ENCODE data around the gene TECTA. TPM values are rescaled to one million over a fixed set of nuclear protein-coding genes. Genes with fewer than 3 reads are reported as not detected.

TECTA gene
- total and polyA plus RNA-seq, 2 donors (not counting 1 experiment from before 2014, with no cell fraction given): 0.30 to 0.33 TPM

- Histone ChIP-seq H4K20me1 (ENCODE audit: control insufficient read depth, extremely low read depth, insufficient read depth, low read length) (no peaks in the 10 kb centered on the region), H3K4me2 (ENCODE audit: extremely low read depth, insufficient read depth, low read length) (no peak overlapping the region), H3K9me3 (ENCODE audit: control insufficient read depth, insufficient read depth, low read depth, low read length) (no peaks in the 10 kb centered on the region), H3K27me3 (ENCODE audit: control insufficient read depth, insufficient read depth, low read length) (no peaks in the 10 kb centered on the region), H3K9ac (ENCODE audit: insufficient read depth, low read length) (no peak overlapping the region), H3K36me3 (ENCODE audit: control insufficient read depth, insufficient read depth, low read length) (no peaks in the 10 kb centered on the region), H3K4me1 (ENCODE audit: control insufficient read depth, extremely low read depth, insufficient read depth, low read length) (no peaks in the 10 kb centered on the region), H2AFZ (ENCODE audit: low read length) (no peak overlapping the region), H3K79me2 (ENCODE audit: control insufficient read depth, insufficient read depth, low read length) (no peaks in the 10 kb centered on the region), H3K4me3 (replicated peaks in 1 of 4; ENCODE audit: control extremely low read depth in 1 of 4, insufficient read depth in 1 of 4, low read depth in 3 of 4, low read length in 4 of 4) (no peak overlapping the region), H3K27ac (ENCODE audit: insufficient read depth, low read length) (no peak overlapping the region)
- DNase-seq (ENCODE audit: low read depth in 2 of 2): no peak
- no peak for TF ChIP-seq EZH2 (IDR thresholded peaks at IDR 0.05; ENCODE audit: low read length, missing control alignments)
- no peak for TF ChIP-seq CTCF (conservative IDR thresholded peaks at IDR 0.05 in 1 of 2, IDR thresholded peaks at IDR 0.05 in 1 of 2; ENCODE audit: low read depth in 1 of 2, low read length in 2 of 2)
Measured at GRCh38 chr11:121157756-121158155, 56.7 kb downstream of the TECTA start.

DNA sequence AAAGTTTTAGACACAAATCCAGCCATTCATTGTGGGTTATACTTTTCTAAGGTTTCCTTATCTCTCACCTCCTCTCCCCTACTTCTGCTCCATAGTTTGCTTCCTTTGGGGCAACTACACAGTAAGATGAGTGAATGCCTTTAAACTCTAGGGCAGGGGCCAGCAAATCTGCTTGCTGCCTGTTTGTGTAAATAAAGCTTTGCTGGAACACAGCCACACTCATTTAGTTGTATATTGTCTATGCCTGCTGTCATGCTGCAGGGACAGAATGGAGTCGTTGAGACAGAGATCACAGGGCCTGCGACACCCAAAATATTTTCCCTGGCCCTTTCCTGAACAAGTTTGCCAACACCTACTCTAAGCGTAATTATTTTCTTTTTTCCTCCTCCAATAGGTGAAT, 58.7 kb downstream of the TECTA start:
- Histone ChIP-seq H3K9me3 (ENCODE audit: control insufficient read depth, insufficient read depth, low read depth, low read length) (no peaks in the 10 kb centered on the region), H3K4me3 (replicated peaks in 1 of 4; ENCODE audit: control extremely low read depth in 1 of 4, insufficient read depth in 1 of 4, low read depth in 3 of 4, low read length in 4 of 4) (no peak overlapping the region), H3K79me2 (ENCODE audit: control insufficient read depth, insufficient read depth, low read length) (no peaks in the 10 kb centered on the region), H2AFZ (ENCODE audit: low read length) (no peak overlapping the region), H3K36me3 (ENCODE audit: control insufficient read depth, insufficient read depth, low read length) (no peaks in the 10 kb centered on the region), H4K20me1 (ENCODE audit: control insufficient read depth, extremely low read depth, insufficient read depth, low read length) (no peaks in the 10 kb centered on the region), H3K27ac (ENCODE audit: insufficient read depth, low read length) (no peak overlapping the region), H3K4me2 (ENCODE audit: extremely low read depth, insufficient read depth, low read length) (no peak overlapping the region), H3K27me3 (ENCODE audit: control insufficient read depth, insufficient read depth, low read length) (no peaks in the 10 kb centered on the region), H3K9ac (ENCODE audit: insufficient read depth, low read length) (no peak overlapping the region), H3K4me1 (ENCODE audit: control insufficient read depth, extremely low read depth, insufficient read depth, low read length) (no peaks in the 10 kb centered on the region)
- no peak for TF ChIP-seq CTCF (conservative IDR thresholded peaks at IDR 0.05 in 1 of 2, IDR thresholded peaks at IDR 0.05 in 1 of 2; ENCODE audit: low read depth in 1 of 2, low read length in 2 of 2)
- no peak for TF ChIP-seq EZH2 (IDR thresholded peaks at IDR 0.05; ENCODE audit: low read length, missing control alignments)
- no peak for DNase-seq (ENCODE audit: low read depth in 2 of 2)

- Histone ChIP-seq H3K4me3 (replicated peaks in 1 of 4; ENCODE audit: control extremely low read depth in 1 of 4, insufficient read depth in 1 of 4, low read depth in 3 of 4, low read length in 4 of 4) (no peak overlapping the region), H3K4me2 (ENCODE audit: extremely low read depth, insufficient read depth, low read length) (no peak overlapping the region), H3K27me3 (ENCODE audit: control insufficient read depth, insufficient read depth, low read length) (no peaks in the 10 kb centered on the region), H3K79me2 (ENCODE audit: control insufficient read depth, insufficient read depth, low read length) (no peaks in the 10 kb centered on the region), H3K27ac (ENCODE audit: insufficient read depth, low read length) (no peak overlapping the region), H3K36me3 (ENCODE audit: control insufficient read depth, insufficient read depth, low read length) (no peaks in the 10 kb centered on the region), H2AFZ (ENCODE audit: low read length) (no peak overlapping the region), H3K9me3 (ENCODE audit: control insufficient read depth, insufficient read depth, low read depth, low read length) (no peaks in the 10 kb centered on the region), H4K20me1 (ENCODE audit: control insufficient read depth, extremely low read depth, insufficient read depth, low read length) (no peaks in the 10 kb centered on the region), H3K4me1 (ENCODE audit: control insufficient read depth, extremely low read depth, insufficient read depth, low read length) (no peaks in the 10 kb centered on the region), H3K9ac (ENCODE audit: insufficient read depth, low read length) (no peak overlapping the region)
- TF ChIP-seq CTCF (conservative IDR thresholded peaks at IDR 0.05 in 1 of 2, IDR thresholded peaks at IDR 0.05 in 1 of 2; ENCODE audit: low read depth in 1 of 2, low read length in 2 of 2) (no peak), EZH2 (IDR thresholded peaks at IDR 0.05; ENCODE audit: low read length, missing control alignments) (no peak)
- DNase-seq (ENCODE audit: low read depth in 2 of 2): no peak
Measured at GRCh38 chr11:121161349-121161917, 60.4 kb downstream of the TECTA start.
